Rectal smooth muscle tissue (tissue), 1 donor: ENCODE measurements around the gene PTAFR.

Source experiments
- H3K27ac ChIP-seq: one replicate; pipeline ENCODE4 v1.7.0; 2013; ENCODE audit warnings: low read depth, low read length, inconsistent platforms
- H3K27me3 ChIP-seq: one replicate; pipeline ENCODE4 v1.7.0; 2013; ENCODE audit warnings: low read length; ENCODE audit not compliant: control insufficient read depth, insufficient read depth
- H3K36me3 ChIP-seq: one replicate; pipeline ENCODE4 v1.7.0; 2013; ENCODE audit warnings: low read length; ENCODE audit not compliant: control insufficient read depth, insufficient read depth
- H3K4me1 ChIP-seq: one replicate; pipeline ENCODE4 v1.7.0; 2013; ENCODE audit warnings: low read length; ENCODE audit not compliant: control insufficient read depth, insufficient read depth
- H3K4me3 ChIP-seq: one replicate; pipeline ENCODE4 v1.7.0; 2013; ENCODE audit warnings: low read length
- H3K9ac ChIP-seq: one replicate; pipeline ENCODE4 v1.7.0; 2013; ENCODE audit warnings: low read length

The PTAFR gene

GRCh38 chr1:28118640-28119307 lies 57.7 kb downstream of the PTAFR start:
- no peaks in the 10 kb centered on the region for H3K27me3 ChIP-seq
- H3K9ac ChIP-seq: no peak overlapping the region
- H3K4me1 ChIP-seq: no peaks in the 10 kb centered on the region
- no peak overlapping the region for H3K4me3 ChIP-seq
- H3K36me3 ChIP-seq: no peaks in the 10 kb centered on the region
- H3K27ac ChIP-seq: no peak overlapping the region

DNA sequence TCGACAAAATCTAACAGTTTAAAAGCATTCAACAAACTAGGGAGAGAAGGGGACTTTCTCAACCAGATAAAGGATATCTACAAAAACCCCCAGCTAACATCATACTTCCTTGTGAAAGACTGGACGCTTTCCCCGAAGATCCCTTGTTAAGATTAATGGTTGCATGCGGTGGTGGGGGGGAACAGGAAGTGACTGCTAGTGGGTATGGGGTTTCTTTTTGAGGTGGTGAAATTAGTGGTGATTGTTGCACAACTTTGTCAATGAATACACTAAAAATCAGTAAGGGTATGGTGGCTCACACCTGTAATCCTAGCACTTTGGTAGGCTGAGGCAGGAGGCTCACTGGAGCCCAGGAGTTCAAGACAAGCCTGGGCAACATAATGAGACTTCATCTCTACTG lies 61.2 kb downstream of the PTAFR start:
- H3K4me1 ChIP-seq: no peaks in the 10 kb centered on the region
- no peaks in the 10 kb centered on the region for H3K27me3 ChIP-seq
- H3K36me3 ChIP-seq: no peaks in the 10 kb centered on the region
- no peak overlapping the region for H3K9ac ChIP-seq
- H3K27ac ChIP-seq: no peak overlapping the region
- H3K4me3 ChIP-seq: no peak overlapping the region

GRCh38 chr1:28114844-28115243 lies 61.6 kb downstream of the PTAFR start:
- Histone ChIP-seq H3K4me1 (no peaks in the 10 kb centered on the region), H3K27ac (no peak overlapping the region), H3K27me3 (no peaks in the 10 kb centered on the region), H3K9ac (no peak overlapping the region), H3K36me3 (no peaks in the 10 kb centered on the region), H3K4me3 (no peak overlapping the region)

DNA sequence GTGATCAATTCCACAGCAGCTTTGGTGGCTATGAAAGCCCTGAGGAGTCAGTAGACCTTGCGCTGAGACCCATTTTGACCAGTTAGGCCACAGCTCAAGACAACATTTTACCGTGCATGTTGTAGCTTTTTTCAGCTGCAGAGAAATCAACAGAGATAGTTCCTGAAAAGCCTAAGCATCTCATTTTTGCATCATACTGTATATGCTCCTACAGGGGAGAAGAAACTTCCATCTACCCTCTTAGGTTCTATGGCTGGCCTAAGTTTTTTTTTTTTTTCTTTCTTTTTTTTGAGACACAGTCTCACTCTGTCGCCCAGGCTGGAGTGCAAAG lies 63.3 kb downstream of the PTAFR start:
- no peaks in the 10 kb centered on the region for H3K27me3 ChIP-seq
- H3K4me3 ChIP-seq: no peak overlapping the region
- no peak overlapping the region for H3K9ac ChIP-seq
- H3K27ac ChIP-seq: no peak overlapping the region
- H3K4me1 ChIP-seq: no peaks in the 10 kb centered on the region
- H3K36me3 ChIP-seq: no peaks in the 10 kb centered on the region

- H3K4me1 ChIP-seq: no peaks in the 10 kb centered on the region
- H3K36me3 ChIP-seq: no peaks in the 10 kb centered on the region
- no peak overlapping the region for H3K9ac ChIP-seq
- H3K4me3 ChIP-seq: no peak overlapping the region
- no peak overlapping the region for H3K27ac ChIP-seq
- no peaks in the 10 kb centered on the region for H3K27me3 ChIP-seq
These were observed 63.9 kb downstream of the PTAFR start for GRCh38 chr1:28112388-28113241.

DNA sequence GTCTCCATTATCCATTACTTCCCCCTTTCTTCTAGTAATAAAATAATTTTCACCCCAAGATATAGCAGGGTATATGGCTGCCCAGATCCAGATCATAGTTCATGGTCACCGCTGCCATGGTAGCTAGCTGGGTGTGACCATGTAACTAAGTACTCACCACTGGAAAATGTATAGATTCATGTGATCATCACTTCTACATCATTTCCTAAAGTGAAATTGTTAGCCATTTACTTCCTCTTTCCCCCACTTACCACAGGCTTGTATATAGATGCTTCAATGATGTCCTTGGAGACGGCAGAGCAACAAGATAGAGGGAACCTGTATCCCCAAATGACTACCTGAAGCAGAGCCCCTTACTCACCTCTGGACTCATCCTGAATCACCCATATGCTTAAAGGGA lies 65.3 kb downstream of the PTAFR start:
- no peak overlapping the region for H3K9ac ChIP-seq
- no peaks in the 10 kb centered on the region for H3K4me1 ChIP-seq
- H3K27me3 ChIP-seq: no peaks in the 10 kb centered on the region
- H3K27ac ChIP-seq: no peak overlapping the region
- H3K36me3 ChIP-seq: no peaks in the 10 kb centered on the region
- H3K4me3 ChIP-seq: no peak overlapping the region

- no peak overlapping the region for H3K4me3 ChIP-seq
- H3K36me3 ChIP-seq: no peaks in the 10 kb centered on the region
- H3K27me3 ChIP-seq: no peaks in the 10 kb centered on the region
- H3K4me1 ChIP-seq: no peaks in the 10 kb centered on the region
- H3K27ac ChIP-seq: no peak overlapping the region
- no peak overlapping the region for H3K9ac ChIP-seq
These were observed 65.9 kb downstream of the PTAFR start for GRCh38 chr1:28110555-28110954.

GRCh38 chr1:28109639-28110038 lies 66.9 kb downstream of the PTAFR start:
- Histone ChIP-seq H3K4me3 (no peak overlapping the region), H3K4me1 (no peaks in the 10 kb centered on the region)

DNA sequence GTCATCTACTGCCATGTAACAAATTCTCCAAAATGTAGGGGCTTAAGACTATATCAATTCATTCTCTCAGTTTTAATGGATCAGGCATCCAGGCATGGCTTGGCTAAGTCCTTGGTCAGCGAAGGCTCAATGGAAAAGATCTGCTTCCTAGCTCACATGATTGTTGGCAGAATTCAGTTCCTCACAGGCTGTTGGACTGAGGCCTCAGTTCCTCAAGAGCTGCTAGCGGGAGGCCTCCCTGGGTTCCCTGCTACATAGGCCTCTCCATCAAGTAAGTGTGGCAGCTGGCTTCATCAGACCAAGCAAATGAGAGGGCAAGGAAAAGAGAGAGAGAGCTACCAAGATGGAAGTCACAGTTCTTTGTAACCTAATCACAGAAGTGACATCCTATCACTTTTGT lies 68.5 kb downstream of the PTAFR start:
- Histone ChIP-seq H3K36me3 (no peaks in the 10 kb centered on the region), H3K27me3 (no peaks in the 10 kb centered on the region), H3K4me1 (no peaks in the 10 kb centered on the region), H3K4me3 (no peak overlapping the region), H3K9ac (no peak overlapping the region), H3K27ac (no peak overlapping the region)

More at GRCh38 chr1:28109639-28110038, 66.9 kb downstream of the PTAFR start:
- no peak overlapping the region for H3K27ac ChIP-seq
- no peak overlapping the region for H3K9ac ChIP-seq
- no peaks in the 10 kb centered on the region for H3K36me3 ChIP-seq
- H3K27me3 ChIP-seq: no peaks in the 10 kb centered on the region

GRCh38 chr1:28104866-28105467 lies 71.5 kb downstream of the PTAFR start:
- Histone ChIP-seq H3K27me3 (no peaks in the 10 kb centered on the region), H3K4me1 (no peaks in the 10 kb centered on the region), H3K4me3 (peak overlapping the region; percentile 34), H3K27ac (no peak overlapping the region), H3K9ac (no peak overlapping the region), H3K36me3 (no peaks in the 10 kb centered on the region)

DNA sequence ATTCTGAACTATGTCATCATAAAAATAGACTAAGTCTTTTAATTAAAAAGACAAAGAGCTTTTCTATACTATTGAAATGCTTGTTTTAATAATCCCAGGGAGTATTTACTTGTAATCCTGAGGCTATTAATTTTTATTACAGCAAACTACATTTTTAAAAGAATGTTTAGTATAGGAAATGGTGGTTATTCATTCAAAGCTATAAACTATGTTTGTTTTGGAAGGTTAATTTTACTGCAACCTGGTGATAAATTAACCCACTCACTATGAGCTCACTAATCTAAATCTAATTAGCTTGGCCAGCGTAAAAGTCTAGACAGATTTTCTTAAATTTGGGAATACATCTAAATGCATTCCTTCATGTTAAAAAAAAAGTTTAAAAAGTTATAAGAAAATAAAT lies 74.3 kb downstream of the PTAFR start:
- no peak overlapping the region for H3K9ac ChIP-seq

GRCh38 chr1:28099050-28099769 lies 77.3 kb downstream of the PTAFR start:
- Histone ChIP-seq H3K4me3 (no peak overlapping the region), H3K4me1 (no peaks in the 10 kb centered on the region), H3K36me3 (no peaks in the 10 kb centered on the region), H3K9ac (no peak overlapping the region), H3K27me3 (no peaks in the 10 kb centered on the region), H3K27ac (no peak overlapping the region)

More for the DNA sequence above, 74.3 kb downstream of the PTAFR start:
- H3K27ac ChIP-seq: no peak overlapping the region
- no peaks in the 10 kb centered on the region for H3K36me3 ChIP-seq
- no peaks in the 10 kb centered on the region for H3K27me3 ChIP-seq
- no peak overlapping the region for H3K4me3 ChIP-seq
- no peaks in the 10 kb centered on the region for H3K4me1 ChIP-seq
